ENCODE data around the gene OR2V2. TPM values are rescaled to one million over a fixed set of nuclear protein-coding genes. Genes with fewer than 3 reads are reported as not detected.
"Not testable (repeated sequence)": the region's sequence is repeated elsewhere in the genome, so short reads cannot be mapped to it uniquely, and the experiment has no call there.

The OR2V2 gene
- polyA plus RNA-seq, 3 donors: not detected

- not testable (repeated sequence) for H3K27ac ChIP-seq (ENCODE audit: low read depth, low read length)
- 79 to 96% (median 86%) methylated on average over 5 to 7 of the region's 13 CpGs for WGBS, 3 donors
Observed at GRCh38 chr5:181113572-181113971, 33.8 kb upstream of the OR2V2 start.

- no peak overlapping the region for H3K27ac ChIP-seq (ENCODE audit: low read depth, low read length)
- 38 to 42% (median 42%) methylated on average over 33 of the region's 33 CpGs for WGBS, 3 donors
Observed at GRCh38 chr5:181114284-181114843, 33.0 kb upstream of the OR2V2 start.

- 5 to 8% (median 6%) methylated on average over 47 of the region's 47 CpGs for WGBS, 3 donors
- H3K27ac ChIP-seq (ENCODE audit: low read depth, low read length): no peak overlapping the region
Observed at GRCh38 chr5:181114844-181115778, 32.3 kb upstream of the OR2V2 start.

GRCh38 chr5:181118369-181118768 is 29.0 kb upstream of the OR2V2 start:
- no peak overlapping the region for H3K27ac ChIP-seq (ENCODE audit: low read depth, low read length)
- WGBS, 3 donors: 73 to 84% (median 73%) methylated on average over 6 of the region's 6 CpGs

- 82 to 90% (median 88%) methylated on average over 8 of the region's 8 CpGs for WGBS, 3 donors
- no peak overlapping the region for H3K27ac ChIP-seq (ENCODE audit: low read depth, low read length)
Observed at GRCh38 chr5:181119105-181119504, 28.3 kb upstream of the OR2V2 start.

GRCh38 chr5:181120306-181120705 is 27.1 kb upstream of the OR2V2 start:
- 88 to 90% (median 89%) methylated on average over 4 of the region's 4 CpGs for WGBS, 3 donors
- H3K27ac ChIP-seq (ENCODE audit: low read depth, low read length): no peak overlapping the region

GRCh38 chr5:181120761-181121160 is 26.6 kb upstream of the OR2V2 start:
- H3K27ac ChIP-seq (ENCODE audit: low read depth, low read length): no peak overlapping the region
- WGBS, 3 donors: 74 to 84% (median 83%) methylated on average over 5 of the region's 5 CpGs

- WGBS, 3 donors: 47 to 60% (median 51%) methylated on average over 28 of the region's 28 CpGs
- H3K27ac ChIP-seq (ENCODE audit: low read depth, low read length): no peak overlapping the region
Observed at GRCh38 chr5:181121675-181122561, 25.5 kb upstream of the OR2V2 start.

- WGBS, 3 donors: 72 to 85% (median 81%) methylated on average over 3 of the region's 3 CpGs
- no peak overlapping the region for H3K27ac ChIP-seq (ENCODE audit: low read depth, low read length)
Observed at GRCh38 chr5:181124526-181124925, 22.9 kb upstream of the OR2V2 start.

- H3K27ac ChIP-seq (ENCODE audit: low read depth, low read length): no peak overlapping the region
- 54 to 71% (median 60%) methylated on average over 18 of the region's 18 CpGs for WGBS, 3 donors
Observed at GRCh38 chr5:181126841-181127240, 20.5 kb upstream of the OR2V2 start.

GRCh38 chr5:181127456-181127855 is 19.9 kb upstream of the OR2V2 start:
- WGBS, 3 donors: 78 to 92% (median 87%) methylated on average over 10 of the region's 10 CpGs
- H3K27ac ChIP-seq (ENCODE audit: low read depth, low read length): no peak overlapping the region

- no peak overlapping the region for H3K27ac ChIP-seq (ENCODE audit: low read depth, low read length)
- WGBS, 3 donors: 61 to 70% (median 62%) methylated on average over 15 of the region's 15 CpGs
Observed at GRCh38 chr5:181127907-181128626, 19.3 kb upstream of the OR2V2 start.

GRCh38 chr5:181129601-181130000 is 17.8 kb upstream of the OR2V2 start:
- WGBS, 3 donors: 31 to 58% (median 32%) methylated on average over 7 of the region's 7 CpGs
- no peak overlapping the region for H3K27ac ChIP-seq (ENCODE audit: low read depth, low read length)

- H3K27ac ChIP-seq (ENCODE audit: low read depth, low read length): not testable (repeated sequence)
- WGBS, 3 donors: 60 to 70% (median 62%) methylated on average over 8 to 9 of the region's 9 CpGs
Observed at GRCh38 chr5:181130081-181130480, 17.3 kb upstream of the OR2V2 start.

GRCh38 chr5:181130832-181131496 is 16.4 kb upstream of the OR2V2 start, which contains the start of gene OR2V1:
Gene OR2V1 (minus strand): TSS chr5:181131169. CDS start chr5:181125304, 5,865 bp downstream.
- H3K27ac ChIP-seq (ENCODE audit: low read depth, low read length): no peak within 1 kb of the TSS
- 64 to 78% (median 68%) methylated on average over 14 of the region's 14 CpGs for WGBS, 3 donors

- 75 to 77% (median 76%) methylated on average over 10 to 11 of the region's 11 CpGs for WGBS, 3 donors
- no peak overlapping the region for H3K27ac ChIP-seq (ENCODE audit: low read depth, low read length)
Observed at GRCh38 chr5:181131514-181131913, 15.9 kb upstream of the OR2V2 start.

GRCh38 chr5:181133083-181133482 is 14.3 kb upstream of the OR2V2 start:
- 50 to 84% (median 78%) methylated on average over 3 of the region's 3 CpGs for WGBS, 3 donors
- no peak overlapping the region for H3K27ac ChIP-seq (ENCODE audit: low read depth, low read length)

Measured in adipose tissue (tissue), 3 donors.